Neural cell (in vitro differentiated cells): ENCODE measurements around the gene MUSK. TPM values are rescaled to one million over a fixed set of nuclear protein-coding genes. Genes with fewer than 3 reads are reported as not detected.

Source experiments
- H2AFZ ChIP-seq: fragments of 200-600, 300-800 bp; sonication (generic), shearing (Covaris generic); 2 replicates; pipeline ENCODE4 v1.6.0; 2014; ENCODE audit warnings: low read depth, mild to moderate bottlenecking, antibody characterized with exemption, low read length, moderate library complexity
- H3F3A ChIP-seq: fragments of 200-600 bp; shearing (Covaris generic); 2 replicates; pipeline ENCODE4 v1.6.1; 2016; ENCODE audit warnings: mild to moderate bottlenecking, moderate library complexity, mixed read lengths, antibody characterized with exemption, low read length; ENCODE audit not compliant: insufficient read depth, poor library complexity, severe bottlenecking
- H3K27ac ChIP-seq: fragments of 200-600, 300-800 bp; sonication (generic), shearing (Covaris generic); 2 replicates; pipeline ENCODE4 v1.5.1; 2014; ENCODE audit warnings: mild to moderate bottlenecking, low read length, moderate library complexity
- H3K27me3 ChIP-seq: fragments of 300-800, 200-600 bp; sonication (generic), shearing (Covaris generic); 2 replicates; pipeline ENCODE4 v1.6.0; 2014; ENCODE audit warnings: mild to moderate bottlenecking, low read depth, low read length, moderate library complexity; ENCODE audit not compliant: insufficient read depth
- H3K36me3 ChIP-seq: fragments of 300-800, 200-600 bp; sonication (generic), shearing (Covaris generic); 2 replicates; pipeline ENCODE4 v1.5.1; 2014; ENCODE audit warnings: mild to moderate bottlenecking, antibody characterized with exemption, low read length, moderate library complexity; ENCODE audit not compliant: insufficient read depth
- H3K4me2 ChIP-seq: fragments of 300-800, 200-600 bp; sonication (generic), shearing (Covaris generic); 2 replicates; pipeline ENCODE4 v1.6.0; 2014; ENCODE audit warnings: mild to moderate bottlenecking, low read length
- H3K4me3 ChIP-seq: fragments of 300-800, 200-600 bp; sonication (generic), shearing (Covaris generic); 2 replicates; pipeline ENCODE4 v1.5.1; 2014; ENCODE audit warnings: mild to moderate bottlenecking, low read length, moderate library complexity
- H3K79me2 ChIP-seq: fragments of 200-600 bp; shearing (Covaris generic); replicated peaks from 2 replicates; pipeline ENCODE4 v1.6.0; 2014; ENCODE audit warnings: mild to moderate bottlenecking, low read length, moderate library complexity; ENCODE audit not compliant: insufficient read depth
- H3K9ac ChIP-seq: fragments of 300-800, 200-600 bp; sonication (generic), shearing (Covaris generic); 2 replicates; pipeline ENCODE4 v1.6.1; 2016; ENCODE audit warnings: mild to moderate bottlenecking, low read length, mixed read lengths
- H3K9me2 ChIP-seq: fragments of 200-600 bp; shearing (Covaris generic); 2 replicates; pipeline ENCODE4 v1.6.1; 2016; ENCODE audit warnings: mild to moderate bottlenecking, low read length, mixed read lengths; ENCODE audit not compliant: insufficient read depth
- H3K9me3 ChIP-seq: fragments of 200-600, 300-800 bp; sonication (generic), shearing (Covaris generic); 2 replicates; pipeline ENCODE4 v1.6.1; 2016; ENCODE audit warnings: mild to moderate bottlenecking, mixed run types, low read length, moderate library complexity, mixed read lengths
- H4K20me1 ChIP-seq: fragments of 200-600 bp; shearing (Covaris generic); 2 replicates; pipeline ENCODE4 v1.6.1; 2016; ENCODE audit warnings: mild to moderate bottlenecking, mixed run types; ENCODE audit not compliant: insufficient read depth
- CTCF ChIP-seq: fragments of 450-650 bp; IDR thresholded peaks from 2 replicates; pipeline ENCODE4 v1.5.1; 2014; ENCODE audit warnings: antibody characterized with exemption, mild to moderate bottlenecking, moderate library complexity; ENCODE audit not compliant: poor library complexity, severe bottlenecking
- EP300 ChIP-seq: fragments of 450-650 bp; conservative IDR thresholded peaks from 2 replicates; pipeline ENCODE4 v1.6.1; 2014; ENCODE audit warnings: antibody characterized with exemption, mild to moderate bottlenecking, moderate library complexity; ENCODE audit not compliant: poor library complexity, severe bottlenecking
- EZH2 ChIP-seq: fragments of 200-600, 300-800 bp; shearing (Covaris generic), sonication (generic); IDR thresholded peaks from 2 replicates; pipeline ENCODE4 v1.6.1; 2014; ENCODE audit warnings: antibody characterized with exemption, low read length, borderline replicate concordance, mild to moderate bottlenecking; ENCODE audit not compliant: insufficient read depth, poor library complexity, severe bottlenecking
- MXI1 ChIP-seq: fragments of 450-650 bp; conservative IDR thresholded peaks from 2 replicates; pipeline ENCODE4 v1.6.1; 2014; ENCODE audit warnings: antibody characterized with exemption, mild to moderate bottlenecking; ENCODE audit not compliant: poor library complexity, severe bottlenecking
- POLR2AphosphoS5 ChIP-seq: IDR thresholded peaks from 2 replicates; pipeline ENCODE4 v1.6.1; 2012
- RAD21 ChIP-seq: fragments of 450-650 bp; conservative IDR thresholded peaks from 2 replicates; pipeline ENCODE4 v1.6.1; 2014; ENCODE audit warnings: antibody characterized with exemption, mild to moderate bottlenecking, moderate library complexity
- REST ChIP-seq: IDR thresholded peaks from 2 replicates; pipeline ENCODE4 v1.6.1; 2012; ENCODE audit warnings: borderline replicate concordance
- SMC3 ChIP-seq: fragments of 450-650 bp; conservative IDR thresholded peaks from 2 replicates; pipeline ENCODE4 v1.6.1; 2014; ENCODE audit warnings: antibody characterized with exemption, mild to moderate bottlenecking, moderate library complexity; ENCODE audit not compliant: poor library complexity
- TAF1 ChIP-seq: IDR thresholded peaks from 2 replicates; pipeline ENCODE4 v1.6.1; 2012; ENCODE audit warnings: low read depth
- polyA plus RNA-seq: library from polyadenylated mRNA; depleted of rRNA; stranded (reverse); fragments of >200 nt; gene quantifications from 2 replicates; pipeline ENCODE4 v1.2.3, GENCODE V29; 2014

The MUSK gene
- polyA plus RNA-seq, 1 donor from 2014 or later: not detected

DNA sequence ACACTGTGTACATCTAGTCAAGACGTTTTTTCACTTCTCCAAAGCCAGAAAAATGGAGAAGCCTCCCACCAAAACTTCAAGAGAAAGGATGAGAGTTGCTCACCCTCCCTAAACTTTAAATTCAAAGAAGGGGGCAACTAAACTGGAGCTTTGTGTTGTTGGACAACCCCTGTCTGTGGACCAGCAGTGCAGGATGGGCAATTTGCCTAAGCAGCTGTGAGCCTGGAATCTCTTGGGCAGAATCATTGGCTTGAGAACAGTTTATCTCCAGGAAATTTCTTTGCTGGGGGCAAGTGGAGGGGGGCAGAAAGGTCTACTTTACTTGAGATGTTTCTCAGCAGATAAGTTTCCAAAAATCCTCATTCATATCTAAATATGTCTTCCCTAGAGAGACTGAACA is 151.8 kb downstream of the MUSK start:
- Histone ChIP-seq H3K27me3 (no peaks in the 10 kb centered on the region), H3K4me3 (no peak overlapping the region), H4K20me1 (no peaks in the 10 kb centered on the region), H3K9me2 (no peaks in the 10 kb centered on the region), H2AFZ (no peak overlapping the region), H3K9ac (no peak overlapping the region), H3K27ac (no peak overlapping the region), H3K9me3 (no peaks in the 10 kb centered on the region), H3K79me2 (no peaks in the 10 kb centered on the region), H3K36me3 (no peaks in the 10 kb centered on the region), H3K4me2 (no peak overlapping the region), H3F3A (no peaks in the 10 kb centered on the region)
- TF ChIP-seq SMC3 (no peak), POLR2AphosphoS5 (no peak), EP300 (no peak), EZH2 (no peak), CTCF (no peak), MXI1 (no peak), RAD21 (no peak), TAF1 (no peak), REST (no peak)

- Histone ChIP-seq H3K9me2 (no peaks in the 10 kb centered on the region), H3K27ac (no peak overlapping the region)
Observed at GRCh38 chr9:110821064-110821463, 152.5 kb downstream of the MUSK start.

More at GRCh38 chr9:110821064-110821463, 152.5 kb downstream of the MUSK start:
- Histone ChIP-seq H3K4me3 (no peak overlapping the region), H3K27me3 (no peaks in the 10 kb centered on the region), H2AFZ (no peak overlapping the region), H3K9ac (no peak overlapping the region), H4K20me1 (no peaks in the 10 kb centered on the region), H3K4me2 (no peak overlapping the region), H3K36me3 (no peaks in the 10 kb centered on the region), H3F3A (no peaks in the 10 kb centered on the region), H3K79me2 (no peaks in the 10 kb centered on the region), H3K9me3 (no peaks in the 10 kb centered on the region)
- TF ChIP-seq EP300: no peak
- TF ChIP-seq RAD21: no peak
- TF ChIP-seq POLR2AphosphoS5: no peak
- TF ChIP-seq REST: no peak
- TF ChIP-seq MXI1: no peak
- TF ChIP-seq SMC3: no peak
- TF ChIP-seq TAF1: no peak
- TF ChIP-seq EZH2: no peak
- no peak for TF ChIP-seq CTCF
